Tibial nerve (tissue), 4 donors: Measurements from ENCODE around the gene PPP4R3B. TPM values are rescaled to one million over a fixed set of nuclear protein-coding genes. Genes with fewer than 3 reads are reported as not detected.
"Not testable (repeated sequence)": the region's sequence is repeated elsewhere in the genome, so short reads cannot be mapped to it uniquely, and the experiment has no call there.

Source experiments
- DNase-seq, 2 donors: peaks; one replicate each; pipeline ENCODE4 v3.0.0-alpha.2; 2019; ENCODE audit warnings: low spot score in 2 of 2
- H3K27ac ChIP-seq, 4 donors: fragments of 200-600 bp; sonication (generic) in 3 of 4; one replicate each; pipeline ENCODE4 v1.5.1; 2017 to 2019; ENCODE audit warnings: mild to moderate bottlenecking in 1 of 4
- H3K27me3 ChIP-seq, 2 donors: fragments of 200-600 bp; sonication (generic) in 1 of 2; one replicate each; pipeline versions ENCODE4 v1.5.1 to v1.6.0; 2017 to 2019
- H3K36me3 ChIP-seq, 3 donors: fragments of 200-600 bp; sonication (generic); one replicate each; pipeline ENCODE4 v1.5.1; 2018 to 2019
- H3K4me1 ChIP-seq, 4 donors: fragments of 200-600 bp; sonication (generic) in 3 of 4; one replicate each; pipeline ENCODE4 v1.5.1; 2017 to 2019
- H3K4me3 ChIP-seq, 4 donors: fragments of 200-600 bp; sonication (generic) in 3 of 4; one replicate each; pipeline ENCODE4 v1.5.1; 2017 to 2019; ENCODE audit warnings: mild to moderate bottlenecking in 1 of 4, moderate library complexity in 1 of 4
- H3K9me3 ChIP-seq, 4 donors: fragments of 200-600 bp; sonication (generic) in 3 of 4; one replicate each; pipeline ENCODE4 v1.5.1; 2017 to 2019
- EP300 ChIP-seq, 2 donors: sonication (generic); formaldehyde crosslinking; IDR thresholded peaks; one replicate each; pipeline ENCODE4 v1.6.1; 2017; ENCODE audit warnings: antibody characterized with exemption in 2 of 2, mild to moderate bottlenecking in 1 of 2
- POLR2A ChIP-seq, 2 donors: fragments of 450-650 bp; IDR thresholded peaks; one replicate each; pipeline ENCODE4 v1.6.1; 2017; ENCODE audit warnings: antibody characterized with exemption in 2 of 2, mild to moderate bottlenecking in 2 of 2, moderate library complexity in 2 of 2
- WGBS, 2 donors: methylation state at CpG; one replicate each; pipeline ENCODE4 v1.1.5; 2018; 5-methylcytosine and 5-hydroxymethylcytosine counted together
- total RNA-seq, 4 donors: library from RNA; depleted of rRNA; stranded (reverse); fragments of >200 nt; gene quantifications; one replicate each; pipeline ENCODE4 v1.1.0, GENCODE V29; 2016
- TF ChIP-seq, protein P1 (sequence below), 5 experiments: fragments of 200-600 bp in 3 of 5; fragments of 450-650 bp in 2 of 5; sonication (generic) in 3 of 5; IDR thresholded peaks; one replicate each; pipeline ENCODE4 v1.5.1; 2016 to 2019; ENCODE audit warnings: antibody characterized with exemption in 5 of 5, mild to moderate bottlenecking in 3 of 5, moderate library complexity in 2 of 5

Gene PPP4R3B
- total RNA-seq, 4 donors from 2014 or later = 53.1 to 65.1 (median 57.8) TPM

GRCh38 chr2:55555977-55556376 lies 61.4 kb downstream of the PPP4R3B start:
- no peaks in the 10 kb centered on the region for H3K27me3 ChIP-seq
- peaks cover 0 to 2% (median 0%) of the 10 kb centered on the region in 4 donors for H3K9me3 ChIP-seq
- TF ChIP-seq EP300 (IDR thresholded peaks at IDR 0.05) (no peak), POLR2A (IDR thresholded peaks at IDR 0.05) (no peak)
- H3K4me1 ChIP-seq = peaks cover 0 to 2% (median 0%) of the 10 kb centered on the region in 4 donors
- H3K36me3 ChIP-seq = peaks cover 0 to 70% (median 0%) of the 10 kb centered on the region in 3 donors
- H3K4me3 ChIP-seq = no peak overlapping the region
- DNase-seq = no peak
- H3K27ac ChIP-seq = no peak overlapping the region

GRCh38 chr2:55553321-55553720 lies 64.1 kb downstream of the PPP4R3B start:
- H3K36me3 ChIP-seq = peaks cover 0 to 49% (median 0%) of the 10 kb centered on the region in 3 donors
- no peak overlapping the region for H3K27ac ChIP-seq
- DNase-seq = no peak
- WGBS, 2 donors = 92 to 93% methylated on average over 3 of the region's 3 CpGs
- no peak for TF ChIP-seq EP300 (IDR thresholded peaks at IDR 0.05)
- TF ChIP-seq POLR2A (IDR thresholded peaks at IDR 0.05) = no peak
- TF ChIP-seq, protein P1, sequence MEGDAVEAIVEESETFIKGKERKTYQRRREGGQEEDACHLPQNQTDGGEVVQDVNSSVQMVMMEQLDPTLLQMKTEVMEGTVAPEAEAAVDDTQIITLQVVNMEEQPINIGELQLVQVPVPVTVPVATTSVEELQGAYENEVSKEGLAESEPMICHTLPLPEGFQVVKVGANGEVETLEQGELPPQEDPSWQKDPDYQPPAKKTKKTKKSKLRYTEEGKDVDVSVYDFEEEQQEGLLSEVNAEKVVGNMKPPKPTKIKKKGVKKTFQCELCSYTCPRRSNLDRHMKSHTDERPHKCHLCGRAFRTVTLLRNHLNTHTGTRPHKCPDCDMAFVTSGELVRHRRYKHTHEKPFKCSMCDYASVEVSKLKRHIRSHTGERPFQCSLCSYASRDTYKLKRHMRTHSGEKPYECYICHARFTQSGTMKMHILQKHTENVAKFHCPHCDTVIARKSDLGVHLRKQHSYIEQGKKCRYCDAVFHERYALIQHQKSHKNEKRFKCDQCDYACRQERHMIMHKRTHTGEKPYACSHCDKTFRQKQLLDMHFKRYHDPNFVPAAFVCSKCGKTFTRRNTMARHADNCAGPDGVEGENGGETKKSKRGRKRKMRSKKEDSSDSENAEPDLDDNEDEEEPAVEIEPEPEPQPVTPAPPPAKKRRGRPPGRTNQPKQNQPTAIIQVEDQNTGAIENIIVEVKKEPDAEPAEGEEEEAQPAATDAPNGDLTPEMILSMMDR (IDR thresholded peaks at IDR 0.05) = no peak
- H3K27me3 ChIP-seq = no peaks in the 10 kb centered on the region
- H3K4me1 ChIP-seq = peaks cover 0 to 9% (median 0%) of the 10 kb centered on the region in 4 donors
- H3K9me3 ChIP-seq = no peaks in the 10 kb centered on the region
- no peak overlapping the region for H3K4me3 ChIP-seq

DNA sequence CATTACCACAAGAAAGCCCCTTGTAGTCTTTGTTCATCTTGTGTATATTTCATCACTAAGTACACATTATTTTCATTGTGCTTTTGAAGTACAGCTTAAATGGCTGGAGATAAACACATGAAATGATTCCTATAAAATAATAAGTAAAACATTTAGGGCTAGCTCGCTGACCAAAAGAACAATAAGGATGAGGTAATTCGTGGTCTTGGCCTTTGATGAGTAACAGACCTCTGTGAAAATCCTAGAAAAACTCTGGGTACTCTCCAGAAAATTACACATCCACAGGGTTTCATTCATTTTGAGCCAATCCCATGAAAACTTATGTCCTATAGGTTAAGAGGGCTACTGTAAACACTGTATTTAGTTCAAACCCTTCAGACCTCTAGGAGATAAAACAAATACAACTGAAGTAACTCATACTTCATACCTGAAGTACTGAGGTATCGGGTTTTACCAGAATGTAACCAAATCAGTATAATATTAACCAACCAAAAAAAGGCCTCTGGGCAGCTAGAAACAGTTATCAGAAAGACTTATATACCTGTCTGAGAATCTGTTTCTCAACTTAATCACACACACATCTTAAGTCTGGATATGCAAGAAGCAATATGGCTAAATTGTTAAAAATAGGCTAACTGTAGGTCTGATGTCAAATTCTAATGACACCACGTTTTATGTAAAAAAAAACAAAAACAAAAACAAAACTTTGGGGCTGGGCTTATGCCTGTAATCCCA lies 66.9 kb downstream of the PPP4R3B start:
- 52 to 56% methylated on average over 4 of the region's 4 CpGs for WGBS, 2 donors
- H3K27me3 ChIP-seq = no peaks in the 10 kb centered on the region
- TF ChIP-seq, protein P1 (IDR thresholded peaks at IDR 0.05) = no peak
- TF ChIP-seq POLR2A (IDR thresholded peaks at IDR 0.05) (no peak), EP300 (IDR thresholded peaks at IDR 0.05) (no peak)

DNA sequence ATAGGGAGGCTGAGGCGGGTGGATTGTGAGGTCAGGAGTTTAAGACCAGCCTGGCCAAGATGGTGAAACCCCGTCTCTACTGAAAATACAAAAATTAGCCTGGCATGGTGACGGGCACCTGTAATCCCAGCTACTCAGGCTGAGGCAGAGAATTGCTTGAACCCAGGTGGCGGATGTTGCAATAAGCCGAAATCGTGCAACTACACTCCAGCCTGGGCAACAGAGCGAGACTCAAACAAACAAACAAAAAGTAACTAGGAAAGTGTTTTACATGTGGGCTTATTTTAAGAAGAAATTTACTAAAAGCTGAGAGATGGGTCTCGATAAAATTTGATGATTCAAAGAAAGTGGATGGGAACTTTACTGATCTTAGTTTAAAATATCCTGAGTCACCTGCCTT lies 69.7 kb downstream of the PPP4R3B start:
- whole genome bisulfite sequencing, 2 donors = 93 to 95% methylated on average over 8 of the region's 8 CpGs
- peaks cover 0 to 57% (median 0%) of the 10 kb centered on the region in 3 donors for H3K36me3 ChIP-seq
- not testable (repeated sequence) for H3K27ac ChIP-seq, DNase-seq, H3K4me3 ChIP-seq, H3K9me3 ChIP-seq, H3K4me1 ChIP-seq, H3K27me3 ChIP-seq

More for the DNA sequence above, 66.9 kb downstream of the PPP4R3B start:
- no peaks in the 10 kb centered on the region for H3K9me3 ChIP-seq
- H3K4me3 ChIP-seq = no peak overlapping the region
- DNase-seq = no peak
- no peak overlapping the region for H3K27ac ChIP-seq
- H3K4me1 ChIP-seq = peaks cover 0 to 7% (median 0%) of the 10 kb centered on the region in 4 donors
- peaks cover 0 to 46% (median 0%) of the 10 kb centered on the region in 3 donors for H3K36me3 ChIP-seq

DNA sequence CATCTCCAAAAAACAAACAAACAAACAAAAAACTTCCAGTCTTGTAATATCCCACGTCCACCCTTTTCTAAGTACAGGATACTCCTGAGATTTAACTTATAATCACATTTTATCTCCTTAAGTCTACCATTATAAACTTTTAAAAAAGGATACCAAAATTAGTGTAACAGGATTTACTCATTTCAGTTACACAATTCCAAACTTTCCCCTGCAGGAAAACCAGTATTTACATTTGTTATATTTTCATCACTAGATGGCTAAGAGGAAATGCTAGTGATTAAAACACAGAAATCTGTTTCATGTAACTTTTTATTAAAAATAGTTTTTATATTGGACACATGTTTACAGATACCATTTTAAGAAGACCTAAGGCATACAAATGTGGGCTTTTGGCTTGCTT lies 70.4 kb downstream of the PPP4R3B start:
- TF ChIP-seq POLR2A (IDR thresholded peaks at IDR 0.05) (no peak), EP300 (IDR thresholded peaks at IDR 0.05) (no peak)
- TF ChIP-seq, protein P1 (IDR thresholded peaks at IDR 0.05) = no peak
- Histone ChIP-seq H3K27ac (no peak overlapping the region), H3K4me1 (peaks cover 0 to 7% (median 0%) of the 10 kb centered on the region in 4 donors), H3K27me3 (no peaks in the 10 kb centered on the region), H3K9me3 (no peaks in the 10 kb centered on the region), H3K36me3 (peaks cover 0 to 64% (median 0%) of the 10 kb centered on the region in 3 donors), H3K4me3 (no peak overlapping the region)
- 72 to 77% methylated on average over 1 of the region's 1 CpG for WGBS, 2 donors
- no peak for DNase-seq

GRCh38 chr2:55530539-55531081 lies 86.8 kb downstream of the PPP4R3B start:
- no peak overlapping the region for H3K27ac ChIP-seq
- TF ChIP-seq POLR2A (IDR thresholded peaks at IDR 0.05) (no peak), EP300 (IDR thresholded peaks at IDR 0.05) (no peak)
- TF ChIP-seq, protein P1 (IDR thresholded peaks at IDR 0.05) = no peak
- H3K4me1 ChIP-seq = no peaks in the 10 kb centered on the region
- peaks cover 0 to 88% (median 5%) of the 10 kb centered on the region in 3 donors for H3K36me3 ChIP-seq
- H3K4me3 ChIP-seq = no peak overlapping the region
- DNase-seq = no peak
- 81 to 88% methylated on average over 6 of the region's 6 CpGs for WGBS, 2 donors
- H3K27me3 ChIP-seq = no peaks in the 10 kb centered on the region
- no peaks in the 10 kb centered on the region for H3K9me3 ChIP-seq
